CD4-positive, alpha-beta T cell treated with Interleukin-10 for 1 hour (primary cell): Measurements from ENCODE around the gene TAF12.
A peak's percentile ranks its signal among the peaks of the same experiment; 100 is the strongest.
"Not testable (repeated sequence)": the region's sequence is repeated elsewhere in the genome, so short reads cannot be mapped to it uniquely, and the experiment has no call there.

Experiments
- DNase-seq: peaks from one replicate; pipeline ENCODE4 v3.0.0-alpha.2; 2020

Gene TAF12

DNA sequence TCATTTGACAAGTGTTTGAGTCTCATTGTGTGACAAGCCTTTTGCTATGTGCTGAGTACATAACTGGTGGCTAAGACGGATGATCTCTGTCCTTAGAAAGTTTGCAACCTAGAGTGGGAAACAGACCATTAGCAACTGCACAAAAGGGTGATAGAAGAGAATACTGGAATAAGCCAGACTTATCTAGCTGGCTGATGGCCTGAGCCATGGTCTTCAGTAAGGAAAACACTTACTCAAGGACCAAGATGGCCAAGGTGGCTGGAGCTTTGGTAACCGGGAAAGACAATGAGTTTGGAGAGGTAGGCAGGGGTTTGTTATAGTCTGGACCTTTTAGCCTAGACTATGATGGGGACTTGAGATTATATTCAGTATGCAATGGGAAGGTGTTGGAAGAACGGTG lies 1.6 kb upstream of the TAF12 start:
- no peak for DNase-seq

GRCh38 chr1:28642056-28642846 lies 616 bp downstream of the TAF12 start:
- no peak for DNase-seq

- DNase-seq: peak; percentile 57
Observed at GRCh38 chr1:28640766-28641165, 2.1 kb downstream of the TAF12 start.

- DNase-seq: no peak
Observed at GRCh38 chr1:28632560-28632959, 10.3 kb downstream of the TAF12 start.

GRCh38 chr1:28631713-28632112 lies 11.2 kb downstream of the TAF12 start:
- DNase-seq: no peak

DNA sequence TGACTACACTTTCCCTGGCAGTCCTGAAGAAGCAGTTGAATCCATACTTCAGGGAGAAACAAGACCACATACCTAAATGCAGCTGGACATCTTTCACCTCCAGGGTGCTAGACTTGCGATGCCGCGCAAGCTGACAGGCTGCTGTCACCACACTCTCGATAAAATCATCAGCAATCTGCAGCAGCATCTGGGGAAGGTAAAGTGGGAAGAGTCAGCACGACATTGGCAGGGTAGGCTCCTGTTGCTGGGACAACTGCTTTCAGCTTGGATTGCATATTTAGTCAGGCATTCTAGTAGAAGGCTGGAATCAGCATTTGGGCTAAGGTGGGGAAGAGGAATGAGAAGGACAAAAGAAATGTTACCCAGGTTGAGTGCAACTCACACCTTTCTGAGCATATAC lies 29.7 kb downstream of the TAF12 start:
- DNase-seq: no peak

GRCh38 chr1:28606771-28607170 lies 36.1 kb downstream of the TAF12 start:
- no peak for DNase-seq

GRCh38 chr1:28604962-28605361 lies 37.9 kb downstream of the TAF12 start:
- DNase-seq: no peak

DNA sequence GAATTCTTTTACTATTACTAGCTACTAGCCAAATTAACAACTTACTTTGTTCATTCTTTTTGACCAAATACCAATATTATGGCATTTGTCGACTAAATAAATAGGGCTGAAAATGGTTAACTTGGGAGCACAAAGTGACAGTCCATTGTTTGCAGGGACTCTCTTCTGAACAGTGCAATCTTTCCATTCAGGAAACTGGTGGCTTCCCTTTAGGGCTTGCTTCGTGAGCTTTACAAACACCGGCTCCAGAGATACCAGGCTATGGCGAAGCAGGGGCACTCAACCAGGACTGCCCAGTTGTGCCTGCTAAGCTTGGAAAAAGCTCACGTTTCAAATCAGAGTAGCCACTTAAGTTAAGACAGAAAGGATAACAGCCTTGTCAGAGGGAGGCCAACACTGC lies 38.5 kb downstream of the TAF12 start:
- DNase-seq: no peak

GRCh38 chr1:28602536-28603439 lies 40.1 kb downstream of the TAF12 start:
- peak; percentile 45 for DNase-seq

DNA sequence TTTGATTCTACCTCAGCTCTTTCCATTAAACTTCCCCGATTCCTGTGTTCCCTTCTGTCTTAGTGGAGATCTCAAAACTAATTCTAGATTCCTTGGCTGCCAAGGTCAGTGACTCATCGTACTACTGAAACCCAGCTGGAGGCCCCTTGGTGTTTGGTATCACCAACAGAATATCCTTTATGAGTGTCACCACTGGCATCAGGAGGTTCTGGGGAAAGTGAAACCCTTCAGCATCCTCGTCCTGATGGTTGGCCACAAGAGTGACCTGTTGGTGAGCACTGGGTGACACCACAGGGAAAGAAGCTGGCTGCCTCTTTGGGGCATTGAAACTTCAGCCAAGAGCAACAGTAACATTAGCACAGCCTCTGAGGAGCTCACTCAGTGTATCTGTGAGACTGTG lies 41.2 kb downstream of the TAF12 start:
- no peak for DNase-seq

DNA sequence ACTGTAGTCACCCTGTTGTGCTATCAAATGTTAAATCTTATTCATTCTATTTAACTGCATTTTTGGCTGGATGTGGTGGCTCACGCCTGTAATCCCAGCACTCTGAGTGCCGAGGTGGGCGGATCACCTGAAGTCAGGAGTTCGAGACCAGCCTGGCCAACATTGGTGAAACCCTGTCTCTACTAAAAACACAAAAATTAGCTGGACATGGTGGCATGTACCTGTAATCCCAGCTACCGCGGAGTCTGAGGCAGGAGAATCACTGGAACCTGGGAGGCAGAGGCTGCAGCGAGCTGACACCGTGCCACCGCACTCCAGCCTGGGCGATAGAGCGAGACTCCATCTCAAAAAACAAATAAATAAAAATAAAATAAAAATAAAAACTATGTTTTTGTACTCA lies 46.6 kb downstream of the TAF12 start:
- DNase-seq: not testable (repeated sequence)

DNA sequence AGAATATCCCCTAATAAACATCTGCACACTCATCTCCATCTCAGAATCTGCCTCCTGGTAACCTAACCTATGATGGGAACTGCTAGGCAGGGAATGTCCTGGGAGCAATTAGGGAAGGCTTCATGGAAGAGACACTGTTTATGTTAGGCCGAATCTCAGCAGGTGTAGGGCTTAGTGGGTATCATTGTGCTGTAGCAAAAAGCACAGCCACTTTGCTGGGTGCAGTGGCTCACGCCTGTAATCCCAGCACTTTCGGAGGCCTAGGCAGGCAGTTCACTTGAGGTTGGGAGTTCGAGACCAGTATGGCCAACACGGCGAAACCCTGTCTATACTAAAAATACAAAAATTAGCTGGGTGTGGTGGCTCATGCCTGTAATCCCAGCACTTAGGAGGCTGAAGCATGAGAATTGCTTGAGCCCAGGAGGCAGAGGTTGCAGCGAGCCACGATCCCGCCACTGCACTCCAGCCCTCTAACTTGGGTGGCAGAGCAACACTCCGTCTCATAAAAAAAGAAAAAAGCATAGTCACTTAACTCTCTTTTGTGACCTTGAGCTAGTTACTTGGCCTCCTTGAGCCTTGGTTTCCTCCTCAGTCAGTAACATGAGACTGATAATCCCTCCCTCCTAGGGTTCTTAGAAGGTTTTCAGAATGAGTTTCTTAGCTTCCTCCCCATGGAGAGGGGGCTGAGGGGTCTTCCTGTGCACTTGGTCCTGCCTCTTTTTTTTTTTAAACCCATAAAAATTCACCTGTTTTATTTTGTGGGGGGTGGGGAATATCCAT lies 47.3 kb downstream of the TAF12 start:
- no peak for DNase-seq

DNA sequence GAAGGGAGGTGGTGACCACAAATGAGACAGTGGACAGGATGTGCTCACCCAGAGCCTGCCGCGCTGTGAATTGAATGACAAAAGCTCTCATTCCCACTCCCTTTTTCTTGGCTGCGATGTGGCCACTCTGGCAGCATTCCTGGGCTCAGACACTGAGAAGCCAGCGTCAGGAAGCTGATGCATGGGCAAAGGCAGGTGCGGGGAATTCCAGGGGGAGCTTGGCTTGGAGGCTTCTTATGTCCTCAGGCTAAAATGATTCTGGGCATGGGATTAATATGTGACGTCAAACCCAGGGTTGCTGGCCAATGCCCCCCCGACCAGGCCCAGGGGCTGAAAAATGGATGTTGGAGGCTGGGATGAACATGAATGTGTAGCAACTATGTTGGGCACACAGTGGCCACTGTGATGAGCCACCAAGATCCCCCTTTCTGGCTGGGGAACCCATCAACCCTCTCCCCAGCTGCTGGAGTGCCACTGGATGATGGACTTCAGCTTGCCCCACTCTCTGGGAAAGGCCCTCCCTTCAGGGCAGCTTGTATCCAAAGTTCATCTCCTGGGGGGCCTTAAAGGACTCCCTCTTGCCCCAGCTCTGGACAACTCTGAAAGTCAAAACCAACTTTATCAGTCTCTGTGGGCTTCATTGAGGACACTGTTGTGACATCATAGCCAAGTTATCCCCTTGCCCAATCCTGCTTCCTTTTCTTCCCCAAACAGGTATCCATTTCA lies 48.0 kb downstream of the TAF12 start:
- DNase-seq: not testable (repeated sequence)

DNA sequence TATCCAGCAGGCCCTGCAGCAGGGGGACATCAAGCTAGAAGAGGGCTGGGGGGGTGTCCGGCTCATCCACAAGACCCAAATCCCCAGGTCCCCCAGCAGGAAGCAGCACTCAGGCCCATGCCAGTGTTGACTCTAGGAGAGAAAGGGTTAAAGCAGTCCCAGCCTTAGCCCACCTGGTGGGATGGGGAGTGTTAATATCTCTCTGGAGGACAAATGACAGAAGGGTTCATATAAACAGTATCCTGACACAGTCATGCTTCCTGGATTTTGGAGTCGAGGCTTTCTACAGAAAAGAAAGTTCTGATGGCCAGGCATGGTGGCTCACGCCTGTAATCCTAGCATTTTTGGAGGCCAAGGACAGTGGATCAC lies 48.9 kb downstream of the TAF12 start:
- DNase-seq: not testable (repeated sequence)

- no peak for DNase-seq
Observed at GRCh38 chr1:28592321-28593071, 50.4 kb downstream of the TAF12 start.

GRCh38 chr1:28591708-28592320 lies 51.1 kb downstream of the TAF12 start, which contains the start of gene RAB42:
TSS of gene RAB42 (plus strand) at chr1:28592265. CDS start at chr1:28592512, 247 bp downstream.
- DNase-seq: peak; percentile 23

DNA sequence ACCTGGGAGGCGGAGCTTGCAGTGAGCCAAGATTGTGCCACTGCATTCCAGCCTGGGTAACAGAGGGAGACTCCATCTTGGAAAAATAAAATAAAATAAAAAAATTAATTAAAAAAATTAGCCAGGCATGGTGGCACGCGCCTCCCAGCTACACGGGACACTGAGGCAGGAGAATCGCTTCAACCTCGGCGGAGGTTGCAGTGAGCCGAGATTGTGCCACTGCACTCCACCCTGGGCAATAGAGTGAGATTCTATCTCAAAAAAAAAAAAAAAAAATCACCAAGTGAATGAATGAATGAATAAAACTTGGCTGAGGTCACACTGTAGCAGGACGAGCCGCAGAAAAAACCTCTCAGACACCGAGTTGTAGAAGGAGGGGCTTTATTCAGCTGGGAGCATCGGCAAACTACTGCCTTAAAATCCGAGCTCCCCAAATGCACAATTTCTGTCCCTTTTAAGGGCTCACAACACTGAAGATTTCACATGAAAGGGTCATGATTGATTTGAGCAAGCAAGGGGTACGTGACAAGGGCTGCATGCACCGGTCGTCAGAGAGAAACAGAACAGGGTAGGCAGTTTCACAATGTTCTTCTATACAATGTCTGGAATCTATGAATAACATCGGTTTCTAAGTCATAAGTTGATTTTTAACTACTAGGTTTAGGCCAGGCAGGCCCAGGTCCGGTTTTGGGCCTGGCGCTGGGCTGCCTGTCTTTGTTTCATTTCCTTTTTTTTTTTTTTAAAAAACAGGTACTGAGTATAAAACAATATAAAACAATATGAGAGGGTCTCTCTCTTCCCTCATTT lies 56.1 kb downstream of the TAF12 start:
- DNase-seq: not testable (repeated sequence)

- no peak for DNase-seq
Observed at GRCh38 chr1:28582248-28582615, 60.6 kb downstream of the TAF12 start.

- DNase-seq: peak; percentile 95
Observed at GRCh38 chr1:28581531-28582247, 61.2 kb downstream of the TAF12 start.
